CD4-positive, alpha-beta T cell (primary cell): ENCODE measurements around the gene CLEC20A. TPM values are rescaled to one million over a fixed set of nuclear protein-coding genes. Genes with fewer than 3 reads are reported as not detected.

ENCODE experiments used
- ATAC-seq: fragments of 200-7000 bp; cut with Tn5 transposase; one replicate; pipeline ENCODE4 v1.10.0; 2022; ENCODE audit warnings: mild to moderate bottlenecking; ENCODE audit not compliant: poor library complexity
- CTCF ChIA-PET: fragments of 350-600 bp; sonication (Branson Sonifier 250); formaldehyde crosslinking; loops from one replicate; lab custom pipeline; 2021; ENCODE audit warnings: antibody characterized with exemption, inconsistent platforms; lab: Charles Lee
- POLR2A ChIA-PET: fragments of 350-600 bp; sonication (Branson Sonifier 250); formaldehyde crosslinking; loops from one replicate; lab custom pipeline; 2021; ENCODE audit warnings: antibody characterized with exemption, inconsistent platforms; lab: Charles Lee
- DNase-seq, 14 experiments: peaks; one replicate each; pipeline ENCODE4 v3.0.0-alpha.2; 2013 to 2020; ENCODE audit warnings: mixed read lengths in 2 of 14
- H3K27ac ChIP-seq, 2 donors: one replicate each; pipeline versions ENCODE4 v1.5.1 to v1.7.0; 2013; ENCODE audit warnings: low read length in 2 of 2, low read depth in 1 of 2, mild to moderate bottlenecking in 1 of 2
- H3K27me3 ChIP-seq, 2 experiments: 1 replicate in 1 of 2; 2 replicates in 1 of 2; pipeline versions ENCODE4 v1.6.1 to v1.7.0; 2013; ENCODE audit warnings: low read length in 2 of 2, control low read depth in 1 of 2, mild to moderate bottlenecking in 1 of 2, moderate library complexity in 1 of 2; ENCODE audit not compliant: insufficient read depth in 2 of 2, control insufficient read depth in 1 of 2
- H3K36me3 ChIP-seq: one replicate; pipeline ENCODE4 v1.6.1; 2013; ENCODE audit warnings: low read length, control low read depth; ENCODE audit not compliant: insufficient read depth
- H3K4me1 ChIP-seq: one replicate; pipeline ENCODE4 v1.6.1; 2013; ENCODE audit warnings: low read length, control low read depth; ENCODE audit not compliant: insufficient read depth
- H3K4me3 ChIP-seq: one replicate; pipeline ENCODE4 v1.5.1; 2013; ENCODE audit warnings: mild to moderate bottlenecking, low read length, moderate library complexity
- H3K9me3 ChIP-seq, 2 experiments: 1 replicate in 1 of 2; 2 replicates in 1 of 2; pipeline versions ENCODE4 v1.6.1 to v1.7.0; 2013; ENCODE audit warnings: low read length in 2 of 2, mild to moderate bottlenecking in 2 of 2, control low read depth in 1 of 2, moderate library complexity in 1 of 2; ENCODE audit not compliant: control insufficient read depth in 1 of 2, insufficient read depth in 1 of 2
- H3K27ac Mint-ChIP-seq: one replicate; pipeline ENCODE4 v1.8.0; 2020; ENCODE audit warnings: mixed read lengths
- H3K27me3 Mint-ChIP-seq: one replicate; pipeline ENCODE4 v1.8.0; 2021; ENCODE audit warnings: mixed read lengths
- H3K36me3 Mint-ChIP-seq: one replicate; pipeline ENCODE4 v1.8.0; 2021; ENCODE audit warnings: low read depth, mixed read lengths
- H3K4me1 Mint-ChIP-seq: one replicate; pipeline ENCODE4 v1.8.0; 2021; ENCODE audit warnings: low read depth, mixed read lengths
- H3K4me3 Mint-ChIP-seq: one replicate; pipeline ENCODE4 v1.8.0; 2020; ENCODE audit warnings: mild to moderate bottlenecking, mixed read lengths
- H3K9me3 Mint-ChIP-seq: one replicate; pipeline ENCODE4 v1.8.0; 2020; ENCODE audit warnings: mixed read lengths
- intact Hi-C, 2 experiments: fragments of 100-400 bp; cut with DNase I in 1 of 2; cut with micrococcal nuclease in 1 of 2; formaldehyde crosslinking; loops; one replicate each; pipeline versions ENCODE4 v1.15.1 to v1.9.0; 2023 to 2025; cut with DNase I, micrococcal nuclease
- total RNA-seq, 174 experiments: library from RNA in 2 of 174; stranded (reverse) in 2 of 174; gene quantifications; one replicate each; pipeline ENCODE4 v1.2.3 and lab custom pipeline; 2021 to 2026
- TF ChIP-seq, protein P1 (sequence below): fragments of 200-600 bp; IDR thresholded peaks from one replicate; pipeline ENCODE4 v1.8.0; 2022; ENCODE audit warnings: antibody characterized with exemption, mild to moderate bottlenecking

The CLEC20A gene
- total RNA-seq, 2 experiments from 2014 or later, result not detected

DNA sequence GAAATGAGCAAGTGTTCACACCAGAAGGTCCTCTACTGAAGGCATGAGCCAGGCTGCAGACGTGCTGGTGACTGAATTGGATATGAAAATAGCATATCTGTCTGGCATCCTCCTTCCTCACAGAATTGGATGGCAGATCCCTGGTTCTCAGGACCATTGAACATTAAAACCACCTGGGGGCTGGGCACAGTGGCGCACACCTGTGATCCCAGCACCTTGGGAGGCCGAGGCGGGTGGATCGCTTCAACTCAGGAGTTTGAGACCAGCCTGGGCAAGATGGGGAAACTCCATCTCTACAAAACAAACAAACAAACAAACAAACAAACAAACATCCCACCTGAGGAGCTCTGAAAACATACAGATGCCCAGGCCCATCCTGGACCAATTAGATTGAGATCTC is 39.6 kb upstream of the CLEC20A start:
- Histone ChIP-seq H3K27ac (no peak overlapping the region), H3K9me3 (no peaks in the 10 kb centered on the region), H3K27me3 (no peaks in the 10 kb centered on the region), H3K4me1 (peaks cover 7% of the 10 kb centered on the region), H3K36me3 (no peaks in the 10 kb centered on the region), H3K4me3 (no peak overlapping the region)
- no peak for DNase-seq
- Mint-ChIP-seq H3K4me3 (no peak overlapping the region), H3K9me3 (no peaks in the 10 kb centered on the region), H3K27ac (no peak overlapping the region), H3K27me3 (peaks cover 5% of the 10 kb centered on the region), H3K36me3 (no peaks in the 10 kb centered on the region), H3K4me1 (peaks cover 5% of the 10 kb centered on the region)
- ChIA-PET CTCF (no interaction called here), POLR2A (interaction anchor here (1.2 kb wide), 1 partner anchor 545 kb away, joined by 3 read pairs; the partner anchor contains the start of gene TOR3A)
- ATAC-seq, result no peak
- TF ChIP-seq, protein P1, sequence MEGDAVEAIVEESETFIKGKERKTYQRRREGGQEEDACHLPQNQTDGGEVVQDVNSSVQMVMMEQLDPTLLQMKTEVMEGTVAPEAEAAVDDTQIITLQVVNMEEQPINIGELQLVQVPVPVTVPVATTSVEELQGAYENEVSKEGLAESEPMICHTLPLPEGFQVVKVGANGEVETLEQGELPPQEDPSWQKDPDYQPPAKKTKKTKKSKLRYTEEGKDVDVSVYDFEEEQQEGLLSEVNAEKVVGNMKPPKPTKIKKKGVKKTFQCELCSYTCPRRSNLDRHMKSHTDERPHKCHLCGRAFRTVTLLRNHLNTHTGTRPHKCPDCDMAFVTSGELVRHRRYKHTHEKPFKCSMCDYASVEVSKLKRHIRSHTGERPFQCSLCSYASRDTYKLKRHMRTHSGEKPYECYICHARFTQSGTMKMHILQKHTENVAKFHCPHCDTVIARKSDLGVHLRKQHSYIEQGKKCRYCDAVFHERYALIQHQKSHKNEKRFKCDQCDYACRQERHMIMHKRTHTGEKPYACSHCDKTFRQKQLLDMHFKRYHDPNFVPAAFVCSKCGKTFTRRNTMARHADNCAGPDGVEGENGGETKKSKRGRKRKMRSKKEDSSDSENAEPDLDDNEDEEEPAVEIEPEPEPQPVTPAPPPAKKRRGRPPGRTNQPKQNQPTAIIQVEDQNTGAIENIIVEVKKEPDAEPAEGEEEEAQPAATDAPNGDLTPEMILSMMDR, result no peak
- intact Hi-C loops, result loop anchor here in 1 of 2 experiments (10.0 kb wide), 1 partner anchor 1278 kb away; no protein-coding TSS in a partner anchor

DNA sequence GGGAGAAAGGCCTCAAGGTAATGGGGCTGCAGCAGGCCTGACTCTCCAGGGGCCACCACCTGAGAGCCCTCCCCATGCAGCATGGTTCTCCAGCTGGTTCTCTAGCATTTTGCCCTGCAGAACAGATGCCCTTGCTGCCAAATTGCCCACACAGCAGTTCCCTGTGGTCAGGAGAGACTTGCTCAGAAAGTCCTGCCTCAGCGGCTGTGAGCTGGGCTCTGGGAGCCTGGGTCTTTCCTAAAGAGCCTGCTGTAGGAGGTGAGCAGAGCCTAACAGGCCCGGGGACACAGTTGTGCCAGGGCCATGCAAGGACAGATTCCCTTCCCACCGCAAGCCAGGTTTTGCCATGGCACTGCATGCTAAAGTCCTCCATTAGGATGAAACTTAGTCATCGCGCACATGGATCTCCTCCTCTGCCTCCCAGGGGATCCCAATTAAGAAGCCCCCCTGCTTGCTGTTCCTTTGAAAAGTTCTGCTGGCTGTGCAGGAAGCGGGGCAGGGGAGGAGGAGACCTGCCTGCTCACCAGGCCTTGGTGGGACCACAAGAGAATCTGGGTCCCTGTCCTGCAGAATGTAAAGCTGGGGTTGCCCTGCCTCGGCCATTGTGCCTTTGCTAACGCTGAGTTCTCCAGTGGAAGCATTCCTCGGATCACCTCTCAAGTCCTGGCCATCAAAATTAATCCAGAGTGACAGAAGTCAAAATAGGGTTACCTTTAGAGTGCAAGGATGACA is 37.5 kb upstream of the CLEC20A start:
- Mint-ChIP-seq H3K36me3 (no peaks in the 10 kb centered on the region), H3K4me3 (no peak overlapping the region), H3K27me3 (peaks cover 5% of the 10 kb centered on the region), H3K9me3 (no peaks in the 10 kb centered on the region), H3K27ac (no peak overlapping the region), H3K4me1 (peaks cover 5% of the 10 kb centered on the region)
- no peak overlapping the region for H3K27ac ChIP-seq
- no peaks in the 10 kb centered on the region for H3K36me3 ChIP-seq
- TF ChIP-seq, protein P1, result no peak
- DNase-seq (no peak), ATAC-seq (no peak)
- intact Hi-C loops, result loop anchor here in 1 of 2 experiments (10.0 kb wide), 1 partner anchor 1280 kb away; no protein-coding TSS in a partner anchor
- ChIA-PET POLR2A (interaction anchor here (1.0 kb wide), 1 partner anchor 468 kb away, joined by 3 read pairs; no protein-coding TSS in a partner anchor), CTCF (interaction anchor here (2.9 kb wide), 1 partner anchor 468 kb away, joined by 11 read pairs; no protein-coding TSS in a partner anchor)
- H3K4me1 ChIP-seq, result peaks cover 7% of the 10 kb centered on the region
- H3K27me3 ChIP-seq, result no peaks in the 10 kb centered on the region
- no peaks in the 10 kb centered on the region for H3K9me3 ChIP-seq
- H3K4me3 ChIP-seq, result no peak overlapping the region

DNA sequence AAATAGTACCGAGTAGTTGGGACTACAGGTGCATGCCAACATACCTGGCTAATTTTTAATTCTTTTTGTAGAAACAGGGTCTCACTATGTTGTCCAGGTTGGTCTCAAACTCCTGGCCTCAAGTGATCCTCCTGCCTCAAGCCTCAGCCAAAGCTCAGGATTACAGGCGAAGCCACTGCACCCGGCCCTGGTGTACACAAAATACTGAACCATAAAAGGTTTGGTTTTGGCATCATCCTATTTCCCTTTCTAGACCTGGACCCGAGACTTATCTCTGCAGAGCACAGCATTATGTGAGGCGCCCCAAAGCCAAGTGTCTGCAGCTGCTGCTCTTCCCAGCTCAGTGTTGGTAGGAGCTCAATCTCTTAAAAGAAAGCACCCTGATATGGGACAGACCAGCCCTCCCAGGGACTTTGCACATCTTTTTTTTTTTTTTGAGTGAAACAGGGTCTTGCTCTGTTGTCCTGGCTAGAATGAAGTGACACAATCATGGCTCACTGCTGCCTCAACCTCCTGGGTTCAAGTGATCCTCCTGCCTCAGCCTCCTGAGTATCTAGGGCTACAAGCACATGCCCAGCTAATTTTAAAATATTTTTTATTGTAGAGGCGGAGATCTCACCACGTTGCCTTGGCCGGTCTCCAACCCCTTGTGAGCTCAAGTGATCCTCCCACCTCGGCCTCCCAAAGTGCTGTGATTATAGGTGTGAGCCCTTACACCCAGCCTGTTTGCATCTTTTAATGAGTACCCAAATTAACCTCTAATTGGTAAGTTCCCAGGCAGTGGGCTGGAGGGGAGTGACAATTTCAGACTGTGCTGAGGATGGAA is 36.6 kb upstream of the CLEC20A start:
- Mint-ChIP-seq H3K27ac (no peak overlapping the region), H3K9me3 (no peaks in the 10 kb centered on the region), H3K27me3 (peaks cover 5% of the 10 kb centered on the region), H3K4me1 (peaks cover 5% of the 10 kb centered on the region), H3K36me3 (no peaks in the 10 kb centered on the region), H3K4me3 (no peak overlapping the region)
- no peak overlapping the region for H3K4me3 ChIP-seq
- ChIA-PET CTCF (interaction anchor here (1.3 to 2.9 kb wide), 2 partner anchors 10 to 469 kb away, joined by 3 to 11 read pairs; no protein-coding TSS in a partner anchor), POLR2A (interaction anchor here (1.0 kb wide), 1 partner anchor 469 kb away, joined by 3 read pairs; no protein-coding TSS in a partner anchor)
- no peaks in the 10 kb centered on the region for H3K9me3 ChIP-seq
- H3K27me3 ChIP-seq, result no peaks in the 10 kb centered on the region
- intact Hi-C loops, result loop anchor here (2.0 to 10.0 kb wide), 3 partner anchors 469 to 1281 kb away; no protein-coding TSS in a partner anchor
- DNase-seq, result no peak
- ATAC-seq, result no peak
- H3K27ac ChIP-seq, result no peak overlapping the region
- TF ChIP-seq, protein P1, result no peak
- H3K36me3 ChIP-seq, result no peaks in the 10 kb centered on the region
- peaks cover 7% of the 10 kb centered on the region for H3K4me1 ChIP-seq
